Transverse colon (tissue), 4 donors: ENCODE measurements around the gene SELENOO. TPM values are rescaled to one million over a fixed set of nuclear protein-coding genes. Genes with fewer than 3 reads are reported as not detected.

Experiments
- DNase-seq: peaks from one replicate; pipeline ENCODE4 v3.0.0-alpha.2; 2019
- H3K27ac ChIP-seq, 4 donors: fragments of 200-600 bp; sonication (generic); 2 replicates each; pipeline ENCODE4 v1.5.1; 2016 to 2018; ENCODE audit warnings: inconsistent platforms in 4 of 4
- H3K27me3 ChIP-seq: fragments of 200-600 bp; sonication (generic); 2 replicates; pipeline ENCODE4 v1.5.1; 2017; ENCODE audit warnings: inconsistent platforms
- H3K36me3 ChIP-seq, 4 donors: fragments of 200-600 bp; sonication (generic); 2 replicates each; pipeline ENCODE4 v1.5.1; 2017 to 2019; ENCODE audit warnings: inconsistent platforms in 4 of 4
- H3K4me1 ChIP-seq, 4 donors: fragments of 200-600 bp; sonication (generic); 2 replicates each; pipeline ENCODE4 v1.5.1; 2017 to 2020; ENCODE audit warnings: inconsistent platforms in 4 of 4
- H3K4me3 ChIP-seq, 4 donors: fragments of 200-600 bp; sonication (generic); 1 replicate in 1 of 4; 2 replicates in 3 of 4; pipeline versions ENCODE4 v1.5.1 to v1.6.1; 2017 to 2019; ENCODE audit warnings: inconsistent platforms in 4 of 4
- H3K9me3 ChIP-seq, 2 donors: fragments of 200-600 bp; sonication (generic); 2 replicates each; pipeline ENCODE4 v1.5.1; 2017 to 2019; ENCODE audit warnings: inconsistent platforms in 2 of 2
- EP300 ChIP-seq: sonication (generic); formaldehyde crosslinking; IDR thresholded peaks from one replicate; pipeline ENCODE4 v1.6.1; 2017; ENCODE audit warnings: antibody characterized with exemption, low read depth
- POLR2A ChIP-seq: fragments of 450-650 bp; IDR thresholded peaks from one replicate; pipeline ENCODE4 v1.6.1; 2016; ENCODE audit warnings: antibody characterized with exemption, mild to moderate bottlenecking, moderate library complexity
- POLR2AphosphoS5 ChIP-seq, 3 donors: sonication (generic); formaldehyde crosslinking; IDR thresholded peaks; one replicate each; pipeline ENCODE4 v1.6.1; 2016; ENCODE audit warnings: antibody characterized with exemption in 3 of 3
- WGBS, 2 donors: methylation state at CpG; one replicate each; pipeline ENCODE4 v1.1.5; 2018; ENCODE audit warnings: low coverage in 1 of 2; 5-methylcytosine and 5-hydroxymethylcytosine counted together
- in situ Hi-C, 4 donors: fragments of 200-750 bp; cut with MboI; loops; one replicate each; pipeline versions ENCODE4 v1.15.0 to v1.15.1; 2017; ENCODE audit warnings: low sequenced_read_pairs in 3 of 4, low pct_ligation_motif_present in 1 of 4, low pct_unique_long_range_greater_than_20kb in 1 of 4
- intact Hi-C: fragments of 100-400 bp; cut with DNase I; formaldehyde crosslinking; loops from one replicate; pipeline ENCODE4 v1.15.1; 2023; ENCODE audit warnings: low total_unique reads
- total RNA-seq, 4 donors: library from RNA; depleted of rRNA; stranded (reverse); fragments of >200 nt; gene quantifications; one replicate each; pipeline ENCODE4 v1.1.0, GENCODE V29; 2016
- TF ChIP-seq, protein P1 (sequence below), 5 experiments: fragments of 200-600 bp in 3 of 5; fragments of 450-650 bp in 2 of 5; sonication (generic) in 3 of 5; IDR thresholded peaks; 1 replicate in 2 of 5; 2 replicates in 3 of 5; pipeline ENCODE4 v1.5.1; 2016 to 2017; ENCODE audit warnings: antibody characterized with exemption in 5 of 5, inconsistent platforms in 3 of 5, mild to moderate bottlenecking in 2 of 5, moderate library complexity in 1 of 5

SELENOO gene
- total RNA-seq, 4 donors from 2014 or later, result 27.3 to 91.3 (median 35.1) TPM

DNA sequence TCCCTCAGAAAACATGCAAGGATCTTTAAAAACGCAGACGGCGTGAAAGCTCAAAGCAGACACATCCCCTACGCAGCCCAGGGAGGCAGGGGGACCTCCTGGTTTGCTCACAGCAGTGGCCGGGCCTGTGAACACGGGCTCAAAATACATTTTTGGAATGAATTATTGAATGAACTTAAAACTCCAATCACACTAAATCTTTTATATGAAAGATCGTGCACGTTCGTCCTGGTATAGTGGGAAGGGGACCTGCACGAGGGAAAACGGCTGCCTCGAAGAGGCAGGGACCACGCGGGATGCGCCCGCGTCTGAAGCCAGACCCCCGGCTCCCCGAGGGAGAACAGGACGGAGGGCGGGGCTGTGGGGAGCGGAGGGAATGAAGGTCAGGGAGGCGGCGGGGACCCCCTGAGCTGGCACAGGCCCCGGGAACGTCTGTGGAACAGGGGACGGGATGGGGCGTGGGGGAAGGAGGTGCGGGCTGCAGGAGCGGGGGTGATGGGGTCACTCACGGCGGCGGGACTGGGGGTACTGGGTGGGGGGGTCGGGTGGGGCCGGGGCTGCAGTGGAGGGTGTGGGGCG lies 31.5 kb upstream of the SELENOO start:
- in situ Hi-C loops (no loop called here), intact Hi-C loops (no loop called here)
- no peaks in the 10 kb centered on the region for H3K36me3 ChIP-seq
- DNase-seq, result no peak
- no peak for TF ChIP-seq POLR2A
- H3K4me3 ChIP-seq, result peak overlapping the region in 3 of 4 donors; percentile 41 to 53 (median 50)
- H3K27me3 ChIP-seq, result peaks cover 51% of the 10 kb centered on the region
- no peaks in the 10 kb centered on the region for H3K9me3 ChIP-seq
- 14 to 27% methylated on average over 3 to 28 of the region's 36 CpGs for WGBS, 2 donors
- H3K4me1 ChIP-seq, result peaks cover 0 to 13% (median 11%) of the 10 kb centered on the region in 4 donors
- no peak overlapping the region for H3K27ac ChIP-seq

DNA sequence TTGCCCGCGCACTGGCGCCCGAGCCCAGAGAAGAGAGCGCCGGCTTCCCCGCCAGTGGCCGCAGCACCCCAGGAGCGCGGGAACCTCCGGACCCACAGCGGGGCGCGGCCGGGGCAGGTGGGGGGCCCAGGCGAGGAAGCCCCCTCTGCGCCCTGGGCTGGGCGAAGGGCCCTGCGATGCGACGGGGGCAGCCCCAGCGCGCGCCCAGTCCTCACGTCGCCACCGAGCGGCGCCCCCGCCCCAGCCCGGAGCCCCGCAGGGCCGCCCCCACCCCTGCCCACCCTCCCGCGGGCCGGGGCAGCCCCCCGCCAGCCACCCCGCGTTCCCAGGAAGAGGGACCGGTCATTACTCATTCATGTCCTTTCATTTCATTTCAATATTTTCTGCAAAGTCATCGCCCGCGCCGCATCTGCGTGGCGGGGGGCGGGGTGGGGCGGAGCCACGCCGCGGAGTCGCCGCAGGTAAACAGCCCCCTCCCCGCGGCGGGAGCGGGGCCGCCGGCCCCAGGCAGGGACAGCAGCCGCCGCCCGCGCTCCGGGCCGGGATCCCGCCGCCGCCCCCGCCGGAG lies 31.0 kb upstream of the SELENOO start:
- H3K4me1 ChIP-seq, result peaks cover 0 to 13% (median 11%) of the 10 kb centered on the region in 4 donors
- WGBS, 2 donors, result 2% methylated on average over 41 of the region's 70 CpGs; no CpG with 5 or more reads in 1 of the 2 donors
- H3K4me3 ChIP-seq, result peak overlapping the region in 3 of 4 donors; percentile 41 to 53 (median 50)
- TF ChIP-seq, protein P1, sequence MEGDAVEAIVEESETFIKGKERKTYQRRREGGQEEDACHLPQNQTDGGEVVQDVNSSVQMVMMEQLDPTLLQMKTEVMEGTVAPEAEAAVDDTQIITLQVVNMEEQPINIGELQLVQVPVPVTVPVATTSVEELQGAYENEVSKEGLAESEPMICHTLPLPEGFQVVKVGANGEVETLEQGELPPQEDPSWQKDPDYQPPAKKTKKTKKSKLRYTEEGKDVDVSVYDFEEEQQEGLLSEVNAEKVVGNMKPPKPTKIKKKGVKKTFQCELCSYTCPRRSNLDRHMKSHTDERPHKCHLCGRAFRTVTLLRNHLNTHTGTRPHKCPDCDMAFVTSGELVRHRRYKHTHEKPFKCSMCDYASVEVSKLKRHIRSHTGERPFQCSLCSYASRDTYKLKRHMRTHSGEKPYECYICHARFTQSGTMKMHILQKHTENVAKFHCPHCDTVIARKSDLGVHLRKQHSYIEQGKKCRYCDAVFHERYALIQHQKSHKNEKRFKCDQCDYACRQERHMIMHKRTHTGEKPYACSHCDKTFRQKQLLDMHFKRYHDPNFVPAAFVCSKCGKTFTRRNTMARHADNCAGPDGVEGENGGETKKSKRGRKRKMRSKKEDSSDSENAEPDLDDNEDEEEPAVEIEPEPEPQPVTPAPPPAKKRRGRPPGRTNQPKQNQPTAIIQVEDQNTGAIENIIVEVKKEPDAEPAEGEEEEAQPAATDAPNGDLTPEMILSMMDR (IDR thresholded peaks at IDR 0.05), result no peak
- TF ChIP-seq POLR2AphosphoS5 (IDR thresholded peaks at IDR 0.05) (no peak), POLR2A (no peak), EP300 (no peak)
- no peak overlapping the region for H3K27ac ChIP-seq
- intact Hi-C loops, result no loop called here
- H3K9me3 ChIP-seq, result no peaks in the 10 kb centered on the region
- H3K36me3 ChIP-seq, result no peaks in the 10 kb centered on the region
- no peak for DNase-seq
- H3K27me3 ChIP-seq, result peaks cover 57% of the 10 kb centered on the region
- in situ Hi-C loops, result no loop called here

DNA sequence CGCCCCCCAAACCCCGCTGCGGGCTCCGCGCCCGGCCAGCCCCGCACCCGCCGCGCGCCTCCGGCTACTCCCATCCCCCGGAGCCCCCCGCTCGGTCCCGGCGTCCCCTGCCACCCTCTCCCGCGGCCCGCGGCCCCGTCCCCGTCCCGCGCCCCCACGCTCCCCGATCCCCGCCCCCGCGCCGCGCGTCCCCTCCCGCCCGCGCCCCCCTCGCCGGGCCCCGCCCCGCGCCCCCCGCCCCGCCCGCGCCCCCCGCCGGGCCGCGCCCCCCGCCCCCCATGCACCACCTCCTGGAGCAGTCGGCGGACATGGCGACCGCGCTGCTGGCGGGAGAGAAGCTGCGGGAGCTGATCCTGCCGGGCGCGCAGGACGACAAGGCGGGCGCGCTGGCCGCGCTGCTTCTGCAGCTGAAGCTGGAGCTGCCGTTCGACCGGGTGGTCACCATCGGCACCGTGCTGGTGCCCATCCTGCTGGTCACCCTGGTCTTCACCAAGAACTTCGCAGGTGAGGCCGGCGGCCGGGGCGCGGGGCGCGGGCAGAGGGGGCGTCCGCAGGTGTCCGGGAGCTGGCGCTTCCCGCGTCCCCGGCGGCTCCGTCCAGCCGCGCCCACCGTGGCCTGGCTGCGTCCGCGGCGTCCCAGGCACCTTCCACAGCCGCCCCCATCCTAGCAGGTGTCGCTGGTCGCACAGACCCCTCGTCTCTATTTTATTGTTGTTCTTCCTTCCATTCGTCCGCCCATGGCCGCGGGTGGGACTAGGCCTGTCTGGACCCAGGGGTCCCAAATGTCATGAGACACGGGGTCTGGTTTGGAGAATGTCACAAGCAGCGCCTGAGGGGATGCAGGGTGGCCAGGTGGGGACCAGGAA lies 30.1 kb upstream of the SELENOO start, which contains the start of gene PANX2:
TSS of gene PANX2 (plus strand) at position 279 of the 866 bp plus-strand sequence. CDS start at position 279, 0 bp downstream.
- intact Hi-C loops, result no loop called here
- 12% methylated on average over 33 of the region's 105 CpGs; no CpG with 5 or more reads in 1 of the 2 donors for WGBS, 2 donors
- DNase-seq, result no peak
- Histone ChIP-seq H3K4me3 (peak within 1 kb of the TSS in 3 of 4 donors; percentile 41 to 53 (median 50)), H3K27ac (no peak within 1 kb of the TSS), H3K36me3 (no peaks in the 10 kb centered on the region), H3K9me3 (no peaks in the 10 kb centered on the region), H3K27me3 (peaks cover 58% of the 10 kb centered on the region), H3K4me1 (peaks cover 0 to 13% (median 11%) of the 10 kb centered on the region in 4 donors)
- in situ Hi-C loops, result no loop called here
- no peak for TF ChIP-seq POLR2AphosphoS5 (IDR thresholded peaks at IDR 0.05)
- no peak for TF ChIP-seq EP300
- TF ChIP-seq, protein P1 (IDR thresholded peaks at IDR 0.05), result no peak
- TF ChIP-seq POLR2A, result no peak

DNA sequence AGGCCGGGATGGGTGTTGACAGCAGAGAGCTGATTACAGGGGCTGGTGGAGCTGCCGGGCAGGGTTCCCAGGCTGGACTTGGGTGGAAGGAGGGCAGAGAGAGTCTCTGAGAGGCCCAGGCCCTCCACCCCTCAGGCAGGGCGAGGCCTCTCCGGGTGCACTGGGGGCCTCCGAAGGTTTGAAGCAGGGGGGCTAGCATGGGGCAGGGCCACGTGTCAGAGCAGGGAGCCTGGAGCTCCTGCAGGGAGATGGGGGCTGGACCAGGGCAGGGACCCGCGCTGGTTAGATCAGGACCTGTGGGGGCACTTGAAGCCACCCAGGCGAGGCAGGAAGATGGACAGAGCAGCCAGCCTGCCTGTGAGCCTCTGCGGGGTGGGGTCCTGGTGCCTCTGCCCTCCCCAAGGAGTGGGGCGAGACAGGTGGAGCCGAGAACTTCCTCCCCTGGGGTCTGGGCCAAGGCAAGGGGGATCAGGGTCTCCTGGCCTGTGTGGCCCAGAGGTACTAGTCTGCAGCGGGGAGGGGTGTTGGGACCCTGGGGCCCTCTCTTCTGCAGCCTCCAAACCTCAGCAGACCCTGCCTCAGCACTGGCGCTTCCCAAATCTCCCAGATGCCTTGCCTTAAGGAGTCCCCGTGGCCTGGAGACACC lies 29.4 kb upstream of the SELENOO start:
- H3K27ac ChIP-seq, result no peak overlapping the region
- in situ Hi-C loops, result no loop called here
- H3K36me3 ChIP-seq, result no peaks in the 10 kb centered on the region
- peaks cover 0 to 13% (median 11%) of the 10 kb centered on the region in 4 donors for H3K4me1 ChIP-seq
- no peaks in the 10 kb centered on the region for H3K9me3 ChIP-seq
- intact Hi-C loops, result no loop called here
- H3K4me3 ChIP-seq, result no peak overlapping the region
- WGBS, 2 donors, result 75% methylated on average over 13 of the region's 15 CpGs; no CpG with 5 or more reads in 1 of the 2 donors
- peaks cover 58% of the 10 kb centered on the region for H3K27me3 ChIP-seq
- TF ChIP-seq EP300 (no peak), POLR2AphosphoS5 (IDR thresholded peaks at IDR 0.05) (no peak), POLR2A (no peak)
- TF ChIP-seq, protein P1 (IDR thresholded peaks at IDR 0.05), result no peak
- DNase-seq, result no peak
